ENCODE results near the gene FRAS1. TPM values are rescaled to one million over a fixed set of nuclear protein-coding genes. Genes with fewer than 3 reads are reported as not detected.
A peak's percentile ranks its signal among the peaks of the same experiment; 100 is the strongest.

The FRAS1 gene
- total and polyA plus RNA-seq, 9 of the 15 experiments (the other 6 are each of a cell fraction or from before 2014, with no cell fraction given), result under 0.01 to 0.11 (median 0.04) TPM; not detected in 2

- TF ChIP-seq MNT (conservative IDR thresholded peaks at IDR 0.05) (peak; percentile 26 to 67; a peak in 2 of 4 replicates), HDAC2 (IDR thresholded peaks at IDR 0.05) (peak; percentile 96), MEF2A (IDR thresholded peaks at IDR 0.05; ENCODE audit: control insufficient read depth, low read depth, low read length) (peak; percentile 36; the same call in 1 of the 2 replicates), BCOR (IDR thresholded peaks at IDR 0.05) (peak; percentile 70), CCNT2 (IDR thresholded peaks at IDR 0.05; ENCODE audit: borderline replicate concordance, extremely low read depth, insufficient read length, low read depth, low read length) (peak; percentile 67), ZNF639 (CRISPR knock-in tag; conservative IDR thresholded peaks at IDR 0.05 in 1 of 2, IDR thresholded peaks at IDR 0.05 in 1 of 2) (0 out of 4 replicates have a peak, but pooled peaks of 1 of the 2 experiments have one; percentile 30), HDAC3 (IDR thresholded peaks at IDR 0.05; ENCODE audit: borderline replicate concordance, partially characterized antibody) (peak; percentile 92), ZNF3 (CRISPR knock-in tag; IDR thresholded peaks at IDR 0.05) (peak; percentile 60; the same call in 1 of the 2 replicates), RCOR1 (IDR thresholded peaks at IDR 0.05; ENCODE audit: borderline replicate concordance in 1 of 2, low read depth in 2 of 2, low read length in 2 of 2) (peak; percentile 73 to 96), CBFA2T2 (conservative IDR thresholded peaks at IDR 0.05) (peak; percentile 97), ZNF589 (CRISPR knock-in tag; IDR thresholded peaks at IDR 0.05; ENCODE audit: low read depth) (peak; percentile 52; the same call in 1 of the 2 replicates), EZH2 (IDR thresholded peaks at IDR 0.05; ENCODE audit: borderline replicate concordance, low read depth, low read length) (peak; percentile 36; the same call in 1 of the 2 replicates), ZNF324 (CRISPR knock-in tag; IDR thresholded peaks at IDR 0.05) (no peak), ATF7 (IDR thresholded peaks at IDR 0.05) (peak; percentile 53; the same call in 1 of the 2 replicates), CHAMP1 (IDR thresholded peaks at IDR 0.05) (peak; percentile 76; the same call in 1 of the 2 replicates), NR2C1 (IDR thresholded peaks at IDR 0.05) (peak; percentile 83), NR2C1 (tag; IDR thresholded peaks at IDR 0.05) (peak; percentile 81), NCOA4 (IDR thresholded peaks at IDR 0.05; ENCODE audit: partially characterized antibody) (no peak)
- TF ChIP-seq, protein P1, sequence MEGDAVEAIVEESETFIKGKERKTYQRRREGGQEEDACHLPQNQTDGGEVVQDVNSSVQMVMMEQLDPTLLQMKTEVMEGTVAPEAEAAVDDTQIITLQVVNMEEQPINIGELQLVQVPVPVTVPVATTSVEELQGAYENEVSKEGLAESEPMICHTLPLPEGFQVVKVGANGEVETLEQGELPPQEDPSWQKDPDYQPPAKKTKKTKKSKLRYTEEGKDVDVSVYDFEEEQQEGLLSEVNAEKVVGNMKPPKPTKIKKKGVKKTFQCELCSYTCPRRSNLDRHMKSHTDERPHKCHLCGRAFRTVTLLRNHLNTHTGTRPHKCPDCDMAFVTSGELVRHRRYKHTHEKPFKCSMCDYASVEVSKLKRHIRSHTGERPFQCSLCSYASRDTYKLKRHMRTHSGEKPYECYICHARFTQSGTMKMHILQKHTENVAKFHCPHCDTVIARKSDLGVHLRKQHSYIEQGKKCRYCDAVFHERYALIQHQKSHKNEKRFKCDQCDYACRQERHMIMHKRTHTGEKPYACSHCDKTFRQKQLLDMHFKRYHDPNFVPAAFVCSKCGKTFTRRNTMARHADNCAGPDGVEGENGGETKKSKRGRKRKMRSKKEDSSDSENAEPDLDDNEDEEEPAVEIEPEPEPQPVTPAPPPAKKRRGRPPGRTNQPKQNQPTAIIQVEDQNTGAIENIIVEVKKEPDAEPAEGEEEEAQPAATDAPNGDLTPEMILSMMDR (IDR thresholded peaks at IDR 0.05 in 2 of 3, conservative IDR thresholded peaks at IDR 0.05 in 1 of 3; ENCODE audit: insufficient read depth in 2 of 3, low read depth in 1 of 3, low read length in 3 of 3), result no peak
- TF ChIP-seq, protein P2, sequence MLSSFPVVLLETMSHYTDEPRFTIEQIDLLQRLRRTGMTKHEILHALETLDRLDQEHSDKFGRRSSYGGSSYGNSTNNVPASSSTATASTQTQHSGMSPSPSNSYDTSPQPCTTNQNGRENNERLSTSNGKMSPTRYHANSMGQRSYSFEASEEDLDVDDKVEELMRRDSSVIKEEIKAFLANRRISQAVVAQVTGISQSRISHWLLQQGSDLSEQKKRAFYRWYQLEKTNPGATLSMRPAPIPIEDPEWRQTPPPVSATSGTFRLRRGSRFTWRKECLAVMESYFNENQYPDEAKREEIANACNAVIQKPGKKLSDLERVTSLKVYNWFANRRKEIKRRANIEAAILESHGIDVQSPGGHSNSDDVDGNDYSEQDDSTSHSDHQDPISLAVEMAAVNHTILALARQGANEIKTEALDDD (IDR thresholded peaks at IDR 0.05), result 0 out of 2 replicates have a peak, but pooled peaks have one; percentile 17
Measured at GRCh38 chr4:78484574-78484973, 427.5 kb downstream of the FRAS1 start (continued).
